ENCODE data around the gene FRMD7.

- TF ChIP-seq EZH2phosphoT487 (conservative IDR thresholded peaks at IDR 0.05; ENCODE audit: low read length) (no peak), CTCF (IDR thresholded peaks at IDR 0.05; ENCODE audit: insufficient read depth, low read length, poor library complexity, severe bottlenecking) (no peak)
Observed at GRCh38 chrX:132101206-132101605, 26.6 kb downstream of the FRMD7 start.
